AG04450 (cell line): ENCODE results near the gene HP1BP3. TPM values are rescaled to one million over a fixed set of nuclear protein-coding genes. Genes with fewer than 3 reads are reported as not detected.

Experiments
- CTCF ChIA-PET: fragments of 300-600, 350-600 bp; formaldehyde crosslinking; extraction: SDS; loops from one replicate; lab custom pipeline; 2022; ENCODE audit warnings: antibody characterized with exemption, inconsistent platforms; lab: Charles Lee
- POLR2A ChIA-PET: fragments of 350-600 bp; formaldehyde crosslinking; extraction: SDS; loops from one replicate; lab custom pipeline; 2021; ENCODE audit warnings: antibody characterized with exemption, inconsistent platforms; lab: Yijun Ruan, JAX
- DNase-seq: peaks from one replicate; pipeline ENCODE4 v3.0.0-alpha.2; 2011; ENCODE audit warnings: low read depth, low spot score
- H3K27ac ChIP-seq: one replicate; pipeline ENCODE4 v1.5.1; 2012; ENCODE audit warnings: low read depth, low read length, control low read depth
- H3K27me3 ChIP-seq: one replicate; pipeline ENCODE4 v1.6.0; 2012; ENCODE audit warnings: low read length; ENCODE audit not compliant: control insufficient read depth, insufficient read depth
- H3K4me3 ChIP-seq: 2 replicates; pipeline ENCODE4 v1.5.1; 2011; ENCODE audit warnings: mild to moderate bottlenecking, low read depth, low read length, control low read depth
- H3K9me3 ChIP-seq: 2 replicates; pipeline ENCODE4 v1.5.1; 2012; ENCODE audit warnings: low read length; ENCODE audit not compliant: control insufficient read depth, insufficient read depth
- polyA plus RNA-seq: library from polyadenylated mRNA; depleted of rRNA; stranded (reverse); fragments of >200 nt; gene quantifications from 2 replicates; pipeline ENCODE4 v1.2.3, GENCODE V29; 2011
- TF ChIP-seq, protein P1 (sequence below): IDR thresholded peaks from 2 replicates; pipeline ENCODE4 v1.5.1; 2011; ENCODE audit warnings: low read depth, low read length, control low read depth, inconsistent platforms

Gene HP1BP3
- polyA plus RNA-seq, 1 experiment, result 203 TPM

DNA sequence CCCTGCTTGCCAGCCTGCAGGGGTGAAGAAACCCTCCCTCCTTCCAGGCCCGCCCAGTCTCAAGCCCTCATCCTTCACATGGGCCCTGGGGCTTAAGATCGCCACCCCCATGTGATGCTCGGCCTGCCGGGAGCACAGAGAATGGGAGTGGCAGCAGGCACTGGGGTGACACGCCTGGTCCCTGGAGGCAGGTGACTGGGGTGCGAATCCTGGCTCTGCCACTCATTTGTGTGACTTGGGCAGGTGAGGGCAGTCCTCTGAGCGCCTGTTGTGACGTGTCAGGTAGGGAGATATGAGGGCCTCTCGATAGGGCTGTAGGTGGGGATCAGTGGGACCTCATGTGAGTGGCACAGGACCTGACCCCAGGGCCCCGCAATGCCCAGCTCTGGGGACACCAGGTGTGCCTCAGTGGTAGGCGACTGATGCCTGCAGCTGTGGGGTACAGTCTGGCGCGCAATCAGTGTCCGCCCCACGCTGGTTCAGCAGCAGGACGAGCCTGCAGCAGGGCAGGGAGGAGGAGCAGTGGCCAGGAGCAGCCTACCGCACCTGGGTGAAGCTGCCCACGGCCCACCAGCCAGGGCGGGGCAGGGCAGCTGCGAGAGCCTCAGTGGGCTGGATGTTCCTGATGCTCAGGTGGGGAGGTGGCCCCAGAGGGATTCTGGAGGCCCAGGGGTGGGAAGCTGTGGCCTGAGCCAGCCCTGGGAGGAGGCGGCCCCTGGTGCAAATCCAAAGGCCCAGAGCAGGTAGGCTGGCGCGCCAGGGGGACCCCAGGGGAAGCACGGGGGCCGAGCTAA, 60.8 kb downstream of the HP1BP3 start:
- ChIA-PET CTCF (no interaction called here), POLR2A (interaction anchor here (2.7 kb wide), 1 partner anchor 29 kb away, joined by 8 read pairs; no protein-coding TSS in a partner anchor)
- DNase-seq, result no peak
- TF ChIP-seq, protein P1, sequence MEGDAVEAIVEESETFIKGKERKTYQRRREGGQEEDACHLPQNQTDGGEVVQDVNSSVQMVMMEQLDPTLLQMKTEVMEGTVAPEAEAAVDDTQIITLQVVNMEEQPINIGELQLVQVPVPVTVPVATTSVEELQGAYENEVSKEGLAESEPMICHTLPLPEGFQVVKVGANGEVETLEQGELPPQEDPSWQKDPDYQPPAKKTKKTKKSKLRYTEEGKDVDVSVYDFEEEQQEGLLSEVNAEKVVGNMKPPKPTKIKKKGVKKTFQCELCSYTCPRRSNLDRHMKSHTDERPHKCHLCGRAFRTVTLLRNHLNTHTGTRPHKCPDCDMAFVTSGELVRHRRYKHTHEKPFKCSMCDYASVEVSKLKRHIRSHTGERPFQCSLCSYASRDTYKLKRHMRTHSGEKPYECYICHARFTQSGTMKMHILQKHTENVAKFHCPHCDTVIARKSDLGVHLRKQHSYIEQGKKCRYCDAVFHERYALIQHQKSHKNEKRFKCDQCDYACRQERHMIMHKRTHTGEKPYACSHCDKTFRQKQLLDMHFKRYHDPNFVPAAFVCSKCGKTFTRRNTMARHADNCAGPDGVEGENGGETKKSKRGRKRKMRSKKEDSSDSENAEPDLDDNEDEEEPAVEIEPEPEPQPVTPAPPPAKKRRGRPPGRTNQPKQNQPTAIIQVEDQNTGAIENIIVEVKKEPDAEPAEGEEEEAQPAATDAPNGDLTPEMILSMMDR, result no peak
- no peak overlapping the region for H3K4me3 ChIP-seq
- peaks cover 8% of the 10 kb centered on the region; the same call in 1 of the 2 replicates for H3K9me3 ChIP-seq
- no peak overlapping the region for H3K27ac ChIP-seq
- H3K27me3 ChIP-seq, result no peaks in the 10 kb centered on the region

GRCh38 chr1:20725189-20726117, 61.7 kb downstream of the HP1BP3 start:
- ChIA-PET POLR2A (interaction anchor here (0.6 to 0.8 kb wide), 2 partner anchors 29 to 335 kb away, joined by 4 to 8 read pairs; no protein-coding TSS in a partner anchor), CTCF (interaction anchor here (0.9 kb wide), 1 partner anchor 29 kb away, joined by 3 read pairs; no protein-coding TSS in a partner anchor)
- TF ChIP-seq, protein P1, result no peak
- Histone ChIP-seq H3K27ac (no peak overlapping the region), H3K4me3 (no peak overlapping the region), H3K27me3 (no peaks in the 10 kb centered on the region), H3K9me3 (peaks cover 8% of the 10 kb centered on the region; the same call in 1 of the 2 replicates)
- DNase-seq, result peak; percentile 26

- Histone ChIP-seq H3K27me3 (no peaks in the 10 kb centered on the region), H3K4me3 (no peak overlapping the region), H3K9me3 (peaks cover 8% of the 10 kb centered on the region; the same call in 1 of the 2 replicates), H3K27ac (no peak overlapping the region)
- no peak for DNase-seq
- ChIA-PET CTCF (interaction anchor here (0.9 kb wide), 1 partner anchor 28 kb away, joined by 3 read pairs; no protein-coding TSS in a partner anchor), POLR2A (interaction anchor here (0.6 to 0.8 kb wide), 2 partner anchors 28 to 334 kb away, joined by 4 to 8 read pairs; no protein-coding TSS in a partner anchor)
- TF ChIP-seq, protein P1, result no peak
Measured at GRCh38 chr1:20724364-20725188, 62.5 kb downstream of the HP1BP3 start.

DNA sequence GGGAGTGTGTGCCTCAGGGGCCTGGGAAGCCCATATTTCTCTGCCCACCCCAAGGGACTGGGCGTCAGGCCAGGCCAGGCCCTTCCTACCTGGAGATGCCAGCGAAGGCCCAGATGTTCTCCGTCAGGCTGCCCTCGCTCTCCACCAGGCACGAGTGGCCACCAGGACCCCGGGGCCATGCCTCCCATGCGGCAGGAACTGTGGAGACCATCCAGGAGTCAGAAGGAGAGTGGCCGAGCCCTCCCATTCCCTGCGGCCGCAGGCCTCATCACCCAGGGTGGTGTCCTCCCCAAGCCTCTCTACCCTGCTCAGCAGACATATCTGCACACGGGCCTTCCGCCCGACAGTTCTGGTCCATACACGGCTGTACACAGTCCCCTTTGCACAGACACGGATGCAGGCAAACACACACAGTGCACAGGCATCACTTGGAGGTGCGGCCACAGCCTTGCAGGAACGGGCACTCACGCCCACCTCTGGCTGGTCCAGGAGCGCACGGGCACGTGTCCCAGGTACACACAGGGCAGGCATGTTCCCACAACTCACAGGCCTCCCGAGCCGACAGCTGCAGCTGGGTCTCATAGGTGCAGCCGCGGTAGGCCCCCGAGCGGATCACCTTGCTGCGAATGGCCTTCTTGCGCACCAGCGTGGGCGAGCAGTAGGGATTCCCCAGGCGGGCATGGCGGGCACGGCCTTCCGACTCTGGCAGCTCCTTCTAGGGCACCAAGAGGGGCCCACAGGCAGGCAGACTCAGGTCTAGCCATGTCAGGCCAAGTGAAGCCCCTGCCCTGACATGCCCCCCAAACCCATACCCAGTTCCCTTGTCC, 63.4 kb downstream of the HP1BP3 start:
- no peak overlapping the region for H3K27ac ChIP-seq
- H3K4me3 ChIP-seq, result no peak overlapping the region
- ChIA-PET CTCF (no interaction called here), POLR2A (no interaction called here)
- TF ChIP-seq, protein P1, result no peak
- peaks cover 8% of the 10 kb centered on the region; the same call in 1 of the 2 replicates for H3K9me3 ChIP-seq
- H3K27me3 ChIP-seq, result no peaks in the 10 kb centered on the region
- DNase-seq, result no peak
